K562 (cell line): ENCODE data around the gene PRDM10. TPM values are rescaled to one million over a fixed set of nuclear protein-coding genes. Genes with fewer than 3 reads are reported as not detected.

Experiments
- ADNP ChIP-seq: fragments of 200-800 bp; sonication (Bioruptor generic); IDR thresholded peaks from 2 replicates; pipeline ENCODE4 v1.6.1; 2016; ENCODE audit warnings: missing genetic modification characterization, missing compliant biosample characterization
- ARID2 ChIP-seq: fragments of 450-650 bp; IDR thresholded peaks from 2 replicates; pipeline ENCODE4 v1.6.1; 2017; ENCODE audit warnings: antibody characterized with exemption, mild to moderate bottlenecking
- ARID4B ChIP-seq: sonication (generic); formaldehyde crosslinking; IDR thresholded peaks from 2 replicates; pipeline ENCODE4 v1.8.0; 2022; ENCODE audit warnings: mild to moderate bottlenecking, missing genetic modification reagents
- CBX8 ChIP-seq: fragments of 200-600 bp; sonication (generic); IDR thresholded peaks from 2 replicates; pipeline ENCODE4 v1.6.1; 2012; ENCODE audit warnings: borderline replicate concordance, mixed run types, low read depth, mild to moderate bottlenecking, moderate library complexity, mixed read lengths, low read length, control low read depth, inconsistent platforms; ENCODE audit not compliant: poor library complexity, severe bottlenecking; ENCODE audit errors: extremely low read depth
- CC2D1A ChIP-seq: fragments of 450-650 bp; IDR thresholded peaks from 2 replicates; pipeline ENCODE4 v1.6.1; 2017; ENCODE audit warnings: mild to moderate bottlenecking
- FIP1L1 ChIP-seq: fragments of 200-400 bp; formaldehyde crosslinking; IDR thresholded peaks from 2 replicates; pipeline ENCODE4 v1.6.1; 2018; ENCODE audit warnings: mild to moderate bottlenecking, low read depth, low read length; ENCODE audit not compliant: poor library complexity, severe bottlenecking
- GMEB1 ChIP-seq: fragments of 250-450 bp; sonication (Bioruptor Pico); IDR thresholded peaks from 2 replicates; pipeline ENCODE4 v1.4.0; 2020; ENCODE audit warnings: mild to moderate bottlenecking
- JUN ChIP-seq, 2 experiments: sonication (generic) in 1 of 2; formaldehyde crosslinking in 1 of 2; IDR thresholded peaks; 2 replicates each; pipeline versions ENCODE4 v1.6.1 to v1.8.0; 2012 to 2022; ENCODE audit warnings: borderline replicate concordance in 2 of 2, mild to moderate bottlenecking in 2 of 2, improper control_type of control experiment in 1 of 2, low read depth in 1 of 2, low read length in 1 of 2, missing genetic modification reagents in 1 of 2
- MAFK ChIP-seq: IDR thresholded peaks from 2 replicates; pipeline ENCODE4 v1.6.1; 2011; ENCODE audit warnings: low read length, improper control_type of control experiment
- MCM3 ChIP-seq: fragments of 450-650 bp; IDR thresholded peaks from 2 replicates; pipeline ENCODE4 v1.6.1; 2016
- MTA2 ChIP-seq: fragments of 450-650 bp; IDR thresholded peaks from 2 replicates; pipeline ENCODE4 v1.6.1; 2016; ENCODE audit warnings: low read depth
- MYBL2 ChIP-seq, 2 experiments: fragments of 450-650 bp in 1 of 2; sonication (generic) in 1 of 2; formaldehyde crosslinking in 1 of 2; IDR thresholded peaks; 2 replicates each; pipeline versions ENCODE4 v1.6.1 to v1.8.1; 2017 to 2022; ENCODE audit warnings: borderline replicate concordance in 1 of 2, inconsistent platforms in 1 of 2, low read depth in 1 of 2, mild to moderate bottlenecking in 1 of 2, missing genetic modification reagents in 1 of 2, moderate library complexity in 1 of 2
- MYNN ChIP-seq, 2 experiments: sonication (generic); formaldehyde crosslinking in 1 of 2; IDR thresholded peaks; 2 replicates each; pipeline versions ENCODE4 v1.5.0 to v1.6.1; 2016 to 2020; ENCODE audit warnings: antibody characterized with exemption in 1 of 2, missing genetic modification reagents in 1 of 2
- NONO ChIP-seq, 2 experiments: fragments of 200-400 bp in 1 of 2; fragments of 450-650 bp in 1 of 2; formaldehyde crosslinking in 1 of 2; IDR thresholded peaks; 2 replicates each; pipeline ENCODE4 v1.6.1; 2017; ENCODE audit warnings: low read depth in 2 of 2, mild to moderate bottlenecking in 2 of 2, moderate library complexity in 2 of 2, low read length in 1 of 2
- NR3C1 ChIP-seq: sonication (generic); formaldehyde crosslinking; IDR thresholded peaks from 2 replicates; pipeline ENCODE4 v1.8.1; 2022; ENCODE audit warnings: missing genetic modification reagents
- PHTF2 ChIP-seq: fragments of 250-450 bp; sonication (Bioruptor Pico); IDR thresholded peaks from 2 replicates; pipeline ENCODE4 v1.5.0; 2021; ENCODE audit warnings: mild to moderate bottlenecking
- POU5F1 ChIP-seq: fragments of 150-350 bp; IDR thresholded peaks from 2 replicates; pipeline ENCODE4 v1.6.1; 2014; ENCODE audit warnings: borderline replicate concordance, low read length, low read depth, mild to moderate bottlenecking; ENCODE audit not compliant: partially characterized antibody
- RBM34 ChIP-seq: fragments of 200-400 bp; formaldehyde crosslinking; IDR thresholded peaks from 2 replicates; pipeline ENCODE4 v1.6.1; 2018; ENCODE audit warnings: low read length, borderline replicate concordance; ENCODE audit not compliant: insufficient read depth
- SMAD2 ChIP-seq: fragments of 150-350 bp; IDR thresholded peaks from 2 replicates; pipeline ENCODE4 v1.6.1; 2014; ENCODE audit warnings: low read depth, mild to moderate bottlenecking, low read length
- USF2 ChIP-seq: sonication (generic); formaldehyde crosslinking; IDR thresholded peaks from 2 replicates; pipeline ENCODE4 v1.5.0; 2020; ENCODE audit warnings: missing genetic modification reagents
- ZFPM2 ChIP-seq: fragments of 250-450 bp; sonication (Bioruptor Pico); IDR thresholded peaks from 2 replicates; pipeline ENCODE4 v1.5.1; 2022; ENCODE audit warnings: mild to moderate bottlenecking
- ZNF311 ChIP-seq: fragments of 250-450 bp; sonication (Bioruptor Pico); IDR thresholded peaks from 2 replicates; pipeline ENCODE4 v1.4.0; 2020; ENCODE audit warnings: mild to moderate bottlenecking, moderate library complexity
- ZSCAN32 ChIP-seq: fragments of 450-650 bp; formaldehyde crosslinking; IDR thresholded peaks from 2 replicates; pipeline ENCODE4 v1.4.0; 2020; ENCODE audit warnings: mild to moderate bottlenecking, moderate library complexity
- polyA plus RNA-seq, 8 experiments: library from polyadenylated mRNA; depleted of rRNA in 4 of 8; stranded (reverse) in 5 of 8; unstranded in 3 of 8; fragments of >200 nt; fragmentation: Nextera tagmentation in 2 of 8; fragmentation: Illumina TruSeq in 1 of 8; extraction: Ambion mirVana in 2 of 8; extraction: Trizol in 1 of 8; gene quantifications; 2 replicates each; pipeline versions ENCODE4 v1.2.1 to v1.2.3, GENCODE V29; 2011 to 2014; ENCODE audit warnings: inconsistent platforms in 1 of 8, missing spikeins in 1 of 8
- total RNA-seq, 7 experiments: library from RNA; depleted of rRNA in 6 of 7; stranded (reverse); fragments of >200 nt in 6 of 7; fragmentation: Illumina TruSeq in 2 of 7; extraction: Trizol in 2 of 7; gene quantifications; 2 replicates each; pipeline versions ENCODE4 v1.2.1 to v1.2.3, GENCODE V29; 2011 to 2021; ENCODE audit warnings: low replicate concordance in 1 of 7

Gene PRDM10
- total and polyA plus RNA-seq, 9 of the 15 experiments (the other 6 are each of a cell fraction or from before 2014, with no cell fraction given): 0.89 to 9.3 (median 4.5) TPM

GRCh38 chr11:129930296-129930695 lies 72.3 kb downstream of the PRDM10 start (continued):
- no peak for TF ChIP-seq USF2 (CRISPR knock-in tag)
- TF ChIP-seq MYNN (IDR thresholded peaks at IDR 0.05): no peak
- TF ChIP-seq MYNN (CRISPR knock-in tag; IDR thresholded peaks at IDR 0.05): no peak
- TF ChIP-seq GMEB1 (CRISPR knock-in tag): no peak
- TF ChIP-seq MTA2: 0 out of 2 replicates have a peak, but pooled peaks have one; percentile 15
- TF ChIP-seq POU5F1: no peak
- no peak for TF ChIP-seq NR3C1
- TF ChIP-seq ADNP: no peak
- TF ChIP-seq RBM34: no peak
- TF ChIP-seq CBX8: no peak
- no peak for TF ChIP-seq JUN (IDR thresholded peaks at IDR 0.05; ENCODE audit: borderline replicate concordance, low read depth, low read length)
- no peak for TF ChIP-seq JUN (CRISPR knock-in tag; IDR thresholded peaks at IDR 0.05; ENCODE audit: borderline replicate concordance)
- TF ChIP-seq ARID2: no peak
- TF ChIP-seq ZSCAN32 (CRISPR knock-in tag): no peak
- no peak for TF ChIP-seq MAFK
- TF ChIP-seq PHTF2 (CRISPR knock-in tag): no peak
- no peak for TF ChIP-seq CC2D1A
- no peak for TF ChIP-seq SMAD2
- no peak for TF ChIP-seq FIP1L1
- TF ChIP-seq ZNF311 (CRISPR knock-in tag): no peak
- no peak for TF ChIP-seq MYBL2 (IDR thresholded peaks at IDR 0.05; ENCODE audit: low read depth)
- no peak for TF ChIP-seq MYBL2 (CRISPR knock-in tag; IDR thresholded peaks at IDR 0.05; ENCODE audit: borderline replicate concordance)
- TF ChIP-seq ARID4B: no peak
- TF ChIP-seq NONO (IDR thresholded peaks at IDR 0.05; ENCODE audit: low read depth in 2 of 2, low read length in 1 of 2): no peak
- TF ChIP-seq MCM3: no peak
- no peak for TF ChIP-seq ZFPM2 (CRISPR knock-in tag)
